Activated CD8-positive, alpha-beta T cell treated with anti-CD3 and anti-CD28 coated beads for 36 hours (primary cell): ENCODE results near the gene ZNF117. TPM values are rescaled to one million over a fixed set of nuclear protein-coding genes. Genes with fewer than 3 reads are reported as not detected.
"Not testable (repeated sequence)": the region's sequence is repeated elsewhere in the genome, so short reads cannot be mapped to it uniquely, and the experiment has no call there.

Source experiments
- ATAC-seq: fragments of 200-7000 bp; cut with Tn5 transposase; one replicate; pipeline ENCODE4 v1.10.0; 2021; ENCODE audit warnings: mild to moderate bottlenecking, moderate library complexity
- CTCF ChIA-PET: fragments of 350-600 bp; sonication (Branson Sonifier 250); formaldehyde crosslinking; loops from one replicate; lab custom pipeline; 2021; ENCODE audit warnings: antibody characterized with exemption; lab: Charles Lee
- POLR2A ChIA-PET: fragments of 350-600 bp; sonication (Branson Sonifier 250); formaldehyde crosslinking; loops from one replicate; lab custom pipeline; 2021; ENCODE audit warnings: antibody characterized with exemption; lab: Charles Lee
- DNase-seq: peaks from one replicate; pipeline ENCODE4 v3.0.0-alpha.2; 2020
- H3K27ac Mint-ChIP-seq: one replicate; pipeline ENCODE4 v1.8.0; 2021; ENCODE audit warnings: mild to moderate bottlenecking, mixed read lengths
- H3K27me3 Mint-ChIP-seq: one replicate; pipeline ENCODE4 v1.8.0; 2021; ENCODE audit warnings: mixed read lengths
- H3K36me3 Mint-ChIP-seq: one replicate; pipeline ENCODE4 v1.8.0; 2021; ENCODE audit warnings: low read depth, mixed read lengths
- H3K4me1 Mint-ChIP-seq: one replicate; pipeline ENCODE4 v1.8.0; 2021; ENCODE audit warnings: low read depth, mixed read lengths
- H3K4me3 Mint-ChIP-seq: one replicate; pipeline ENCODE4 v1.8.0; 2021; ENCODE audit warnings: mild to moderate bottlenecking, moderate library complexity, mixed read lengths
- H3K9me3 Mint-ChIP-seq: one replicate; pipeline ENCODE4 v1.8.0; 2021; ENCODE audit warnings: mixed read lengths
- intact Hi-C: fragments of 100-400 bp; cut with micrococcal nuclease; formaldehyde crosslinking; loops from one replicate; pipeline ENCODE4 v1.10.0; 2022
- total RNA-seq, 2 experiments: library from RNA; stranded (reverse); gene quantifications; one replicate each; pipeline ENCODE4 v1.2.3, GENCODE V29; 2021
- TF ChIP-seq, protein P1 (sequence below): fragments of 200-600 bp; IDR thresholded peaks from one replicate; pipeline ENCODE4 v1.8.0; 2022; ENCODE audit warnings: antibody characterized with exemption, mild to moderate bottlenecking

The ZNF117 gene
- total RNA-seq, 2 experiments from 2014 or later = 4.2 to 5.8 TPM

DNA sequence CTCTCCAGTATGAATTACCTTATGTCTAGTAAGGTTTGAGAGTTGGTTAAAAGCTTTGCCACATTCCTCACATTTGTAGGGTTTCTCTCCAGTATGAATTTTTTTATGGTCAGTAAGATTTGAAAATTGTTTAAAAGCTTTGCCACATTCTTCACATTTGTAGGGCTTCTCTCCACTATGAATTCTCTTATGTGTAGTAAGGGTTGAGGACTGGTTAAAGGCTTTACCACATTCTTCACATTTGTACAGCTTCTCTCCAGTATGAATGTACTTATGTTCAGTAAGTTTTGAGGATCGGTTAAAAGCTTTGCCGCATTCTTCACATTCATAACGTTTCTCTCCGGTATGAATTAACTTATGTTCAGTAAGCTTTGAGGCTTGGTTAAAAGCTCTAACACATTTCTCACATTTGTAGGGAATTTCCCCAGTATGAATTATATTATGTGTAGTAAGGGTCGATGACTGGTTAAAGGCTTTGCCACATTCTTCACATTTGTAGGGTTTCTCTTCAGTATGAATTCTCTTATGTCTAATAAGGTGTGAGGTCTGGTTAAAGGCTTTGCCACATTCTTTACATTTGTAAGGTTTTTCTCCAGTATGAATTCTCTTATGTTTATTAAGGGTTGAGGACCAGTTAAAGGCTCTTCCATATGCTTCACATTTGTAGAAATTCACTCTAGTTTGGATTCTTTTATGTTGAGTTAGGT is 12.2 kb downstream of the ZNF117 start:
- no peak overlapping the region for H3K4me3 Mint-ChIP-seq
- intact Hi-C loops = no loop called here
- peaks cover 54% of the 10 kb centered on the region for H3K9me3 Mint-ChIP-seq
- no peaks in the 10 kb centered on the region for H3K4me1 Mint-ChIP-seq
- no peak for ATAC-seq
- TF ChIP-seq, protein P1, sequence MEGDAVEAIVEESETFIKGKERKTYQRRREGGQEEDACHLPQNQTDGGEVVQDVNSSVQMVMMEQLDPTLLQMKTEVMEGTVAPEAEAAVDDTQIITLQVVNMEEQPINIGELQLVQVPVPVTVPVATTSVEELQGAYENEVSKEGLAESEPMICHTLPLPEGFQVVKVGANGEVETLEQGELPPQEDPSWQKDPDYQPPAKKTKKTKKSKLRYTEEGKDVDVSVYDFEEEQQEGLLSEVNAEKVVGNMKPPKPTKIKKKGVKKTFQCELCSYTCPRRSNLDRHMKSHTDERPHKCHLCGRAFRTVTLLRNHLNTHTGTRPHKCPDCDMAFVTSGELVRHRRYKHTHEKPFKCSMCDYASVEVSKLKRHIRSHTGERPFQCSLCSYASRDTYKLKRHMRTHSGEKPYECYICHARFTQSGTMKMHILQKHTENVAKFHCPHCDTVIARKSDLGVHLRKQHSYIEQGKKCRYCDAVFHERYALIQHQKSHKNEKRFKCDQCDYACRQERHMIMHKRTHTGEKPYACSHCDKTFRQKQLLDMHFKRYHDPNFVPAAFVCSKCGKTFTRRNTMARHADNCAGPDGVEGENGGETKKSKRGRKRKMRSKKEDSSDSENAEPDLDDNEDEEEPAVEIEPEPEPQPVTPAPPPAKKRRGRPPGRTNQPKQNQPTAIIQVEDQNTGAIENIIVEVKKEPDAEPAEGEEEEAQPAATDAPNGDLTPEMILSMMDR = no peak
- POLR2A ChIA-PET = no interaction called here
- no peak for DNase-seq
- no peak overlapping the region for H3K27ac Mint-ChIP-seq
- H3K36me3 Mint-ChIP-seq = peaks cover 57% of the 10 kb centered on the region
- CTCF ChIA-PET = no interaction called here
- no peaks in the 10 kb centered on the region for H3K27me3 Mint-ChIP-seq

DNA sequence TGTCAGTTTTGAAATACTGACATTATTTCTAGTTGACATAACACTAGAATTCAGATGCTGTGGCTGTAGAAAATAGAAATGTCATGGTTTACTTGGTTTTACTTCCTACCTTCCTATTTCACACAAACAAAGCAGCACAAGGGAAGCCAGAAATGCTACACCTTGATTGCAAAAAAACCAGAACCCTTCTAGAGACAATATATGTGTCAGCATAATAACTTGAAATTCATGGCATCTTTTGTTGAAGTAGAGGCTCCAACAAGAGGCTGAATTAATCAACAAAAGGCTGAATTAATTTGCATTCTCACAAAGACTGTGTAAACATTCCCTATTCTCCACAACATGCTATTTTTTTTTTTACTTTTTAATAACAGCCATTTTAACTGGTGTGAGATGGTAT is 25.2 kb downstream of the ZNF117 start:
- TF ChIP-seq, protein P1 = no peak
- intact Hi-C loops = no loop called here
- H3K36me3 Mint-ChIP-seq = peaks cover 1% of the 10 kb centered on the region

DNA sequence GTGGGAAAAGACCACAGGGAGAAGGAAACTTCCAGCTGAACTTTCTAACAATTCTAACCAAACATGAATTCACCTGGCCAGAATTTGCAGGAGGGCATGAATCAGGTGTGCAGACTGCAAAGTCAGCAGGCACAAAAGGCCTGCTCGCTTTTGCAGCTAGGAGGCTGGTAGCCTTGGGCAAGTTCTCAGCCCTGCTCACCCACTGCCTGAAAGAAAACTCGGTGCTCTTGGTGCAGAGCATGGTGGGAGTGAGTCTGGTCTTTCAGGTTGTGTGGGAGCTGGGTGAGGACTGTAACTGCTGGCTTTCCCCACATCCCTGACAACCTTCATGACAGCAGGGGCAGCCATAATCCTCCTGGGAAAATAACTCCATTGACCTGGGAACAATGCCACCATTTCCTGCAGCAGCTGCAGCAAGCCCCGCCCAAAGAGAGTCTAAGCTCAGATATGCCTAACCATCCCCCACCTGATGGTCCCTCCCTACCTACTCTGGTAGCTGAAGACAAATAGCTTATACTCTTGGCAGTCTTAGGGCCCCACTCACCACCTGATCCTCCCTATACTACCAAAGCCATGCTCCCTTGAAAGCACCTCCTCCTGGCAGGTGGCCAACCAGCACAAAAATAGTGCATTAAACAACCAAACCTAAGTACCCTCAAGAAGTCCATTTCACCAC is 31.6 kb downstream of the ZNF117 start:
- no peak overlapping the region for H3K4me3 Mint-ChIP-seq
- peaks cover 2% of the 10 kb centered on the region for H3K27me3 Mint-ChIP-seq
- H3K27ac Mint-ChIP-seq = no peak overlapping the region
- DNase-seq (no peak), ATAC-seq (no peak)
- H3K4me1 Mint-ChIP-seq = no peaks in the 10 kb centered on the region
- POLR2A ChIA-PET = no interaction called here
- intact Hi-C loops = no loop called here
- CTCF ChIA-PET = interaction anchor here (0.7 to 2.9 kb wide), 2 partner anchors 8 to 12 kb away, joined by 3 to 13 read pairs; no protein-coding TSS in a partner anchor
- no peaks in the 10 kb centered on the region for H3K36me3 Mint-ChIP-seq
- peaks cover 14% of the 10 kb centered on the region for H3K9me3 Mint-ChIP-seq
- TF ChIP-seq, protein P1 = no peak

More for the DNA sequence above, 25.2 kb downstream of the ZNF117 start:
- no peak overlapping the region for H3K27ac Mint-ChIP-seq
- H3K27me3 Mint-ChIP-seq = no peaks in the 10 kb centered on the region
- POLR2A ChIA-PET = no interaction called here
- CTCF ChIA-PET = no interaction called here
- no peak overlapping the region for H3K4me3 Mint-ChIP-seq
- no peaks in the 10 kb centered on the region for H3K4me1 Mint-ChIP-seq
- DNase-seq (no peak), ATAC-seq (no peak)
- peaks cover 31% of the 10 kb centered on the region for H3K9me3 Mint-ChIP-seq

DNA sequence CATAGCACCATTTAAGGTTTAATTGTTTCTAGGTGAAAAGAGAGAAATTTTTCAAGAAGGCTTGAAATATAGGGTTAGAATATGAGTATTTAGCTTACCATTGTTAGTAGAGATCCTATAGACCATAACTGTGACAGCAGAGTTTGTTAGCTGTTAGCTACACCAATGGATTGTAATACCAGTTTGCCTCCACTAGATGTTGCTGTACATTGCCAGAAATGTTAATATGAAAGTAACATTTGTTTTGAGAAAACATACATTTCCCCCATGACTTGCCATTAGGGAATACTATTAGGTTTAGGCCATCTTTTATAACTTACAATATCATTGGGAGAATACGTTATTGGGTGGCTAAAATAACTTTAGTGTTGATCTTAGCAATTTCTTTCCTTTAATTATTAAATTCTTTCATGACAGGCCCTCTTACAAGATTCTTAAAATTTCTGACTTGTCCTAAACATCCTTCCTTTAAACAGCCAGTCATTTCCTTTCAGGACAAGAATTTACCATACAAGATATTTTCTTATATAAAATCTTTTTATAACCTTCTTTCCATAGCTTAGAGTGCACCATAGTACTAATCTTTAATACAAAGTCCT is 39.5 kb downstream of the ZNF117 start:
- ChIA-PET CTCF (interaction anchor here (0.6 to 6.0 kb wide), 9 partner anchors 9 to 365 kb away, joined by 3 to 54 read pairs (median 6); partner anchors contain the start of gene ERV3-1), POLR2A (no interaction called here)
- peaks cover 6% of the 10 kb centered on the region for H3K4me1 Mint-ChIP-seq
- H3K4me3 Mint-ChIP-seq = no peak overlapping the region
- DNase-seq (no peak), ATAC-seq (peak; percentile 68)
- intact Hi-C loops = loop anchor here (2.0 kb wide), 1 partner anchor 355 kb away; no protein-coding TSS in a partner anchor
- no peaks in the 10 kb centered on the region for H3K9me3 Mint-ChIP-seq
- peaks cover 29% of the 10 kb centered on the region for H3K27me3 Mint-ChIP-seq
- no peaks in the 10 kb centered on the region for H3K36me3 Mint-ChIP-seq
- H3K27ac Mint-ChIP-seq = no peak overlapping the region
- TF ChIP-seq, protein P1 = peak; percentile 77

DNA sequence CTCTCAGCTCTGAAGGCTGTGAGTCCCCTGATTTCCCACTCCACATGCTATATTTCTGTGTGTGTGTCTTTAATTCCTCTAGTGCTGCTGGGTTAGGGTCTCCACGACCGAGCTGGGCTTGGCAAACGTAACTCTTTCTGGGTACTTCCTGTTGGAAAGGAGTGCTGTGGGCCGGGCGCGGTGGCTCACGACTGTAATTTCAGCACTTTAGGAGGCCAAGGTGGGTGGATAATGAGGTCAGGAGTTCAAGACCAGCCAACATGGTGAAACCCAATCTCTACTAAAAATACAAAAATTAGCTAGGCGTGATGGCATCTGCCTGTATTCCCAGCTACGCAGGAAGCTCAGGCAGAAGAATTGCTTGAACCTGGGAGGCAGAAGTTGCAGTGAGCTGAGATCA is 40.2 kb downstream of the ZNF117 start:
- CTCF ChIA-PET = interaction anchor here (0.6 to 6.0 kb wide), 9 partner anchors 10 to 366 kb away, joined by 3 to 54 read pairs (median 6); partner anchors contain the start of gene ERV3-1
- peak; percentile 36 for DNase-seq
- H3K4me3 Mint-ChIP-seq, H3K36me3 Mint-ChIP-seq, H3K4me1 Mint-ChIP-seq, H3K9me3 Mint-ChIP-seq, H3K27ac Mint-ChIP-seq, POLR2A ChIA-PET: not testable (repeated sequence)
- H3K27me3 Mint-ChIP-seq = peaks cover 34% of the 10 kb centered on the region
- intact Hi-C loops = loop anchor here (2.0 kb wide), 1 partner anchor 356 kb away; no protein-coding TSS in a partner anchor
- peak; percentile 47 for ATAC-seq

DNA sequence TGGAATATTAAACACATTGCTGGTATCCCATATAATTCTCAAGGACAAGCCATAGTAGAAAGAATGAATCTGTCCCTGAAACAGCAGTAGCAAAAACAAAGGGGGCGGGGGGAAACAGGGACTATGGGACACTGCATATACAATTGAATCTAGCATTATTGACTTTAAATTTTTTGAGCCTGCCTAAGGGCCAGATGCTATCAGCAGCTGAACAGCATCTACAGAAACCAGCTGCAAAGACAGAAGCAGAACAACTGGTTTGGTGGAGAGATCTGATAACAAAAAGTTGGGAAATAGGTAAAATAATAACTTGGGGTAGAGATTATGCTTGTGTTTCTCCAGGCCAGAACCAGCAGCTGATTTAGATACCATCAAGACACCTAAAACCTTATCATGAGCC is 42.1 kb downstream of the ZNF117 start:
- DNase-seq, H3K9me3 Mint-ChIP-seq, intact Hi-C loops, H3K4me1 Mint-ChIP-seq, H3K36me3 Mint-ChIP-seq, POLR2A ChIA-PET, H3K27ac Mint-ChIP-seq, H3K4me3 Mint-ChIP-seq, ATAC-seq: not testable (repeated sequence)
- H3K27me3 Mint-ChIP-seq = peaks cover 40% of the 10 kb centered on the region
- CTCF ChIA-PET = interaction anchor here (1.9 to 6.0 kb wide), 2 partner anchors 60 to 360 kb away, joined by 4 to 54 read pairs; no protein-coding TSS in a partner anchor
